Naive B cell (primary cell): Measurements from ENCODE around the gene CHD9. TPM values are rescaled to one million over a fixed set of nuclear protein-coding genes. Genes with fewer than 3 reads are reported as not detected.
"Not testable (repeated sequence)": the region's sequence is repeated elsewhere in the genome, so short reads cannot be mapped to it uniquely, and the experiment has no call there.

ENCODE experiments used
- ATAC-seq, 2 donors: fragments of 150-1000 bp; cut with Tn5 transposase; 2 replicates each; pipeline ENCODE4 v1.10.0; 2021; ENCODE audit warnings: low read depth in 2 of 2, mild to moderate bottlenecking in 2 of 2, moderate library complexity in 2 of 2
- DNase-seq: peaks from one replicate; pipeline ENCODE4 v3.0.0; 2022
- H3K27ac Mint-ChIP-seq, 6 donors: one replicate each; pipeline ENCODE4 v1.8.0; 2020 to 2022; ENCODE audit warnings: mild to moderate bottlenecking in 6 of 6, mixed read lengths in 6 of 6, moderate library complexity in 5 of 6, inconsistent platforms in 2 of 6
- H3K27me3 Mint-ChIP-seq, 3 donors: one replicate each; pipeline ENCODE4 v1.8.0; 2021 to 2022; ENCODE audit warnings: mixed read lengths in 3 of 3, mild to moderate bottlenecking in 1 of 3
- H3K36me3 Mint-ChIP-seq, 2 donors: one replicate each; pipeline ENCODE4 v1.8.0; 2020 to 2022; ENCODE audit warnings: mixed read lengths in 2 of 2, inconsistent platforms in 1 of 2, mild to moderate bottlenecking in 1 of 2
- H3K4me1 Mint-ChIP-seq, 3 donors: one replicate each; pipeline ENCODE4 v1.8.0; 2020 to 2022; ENCODE audit warnings: mixed read lengths in 3 of 3, inconsistent platforms in 1 of 3, mild to moderate bottlenecking in 1 of 3, moderate library complexity in 1 of 3
- H3K4me3 Mint-ChIP-seq, 8 donors: one replicate each; pipeline ENCODE4 v1.8.0; 2020 to 2022; ENCODE audit warnings: mild to moderate bottlenecking in 8 of 8, mixed read lengths in 8 of 8, moderate library complexity in 8 of 8, inconsistent platforms in 2 of 8
- H3K9me3 Mint-ChIP-seq, 7 donors: one replicate each; pipeline ENCODE4 v1.8.0; 2020 to 2022; ENCODE audit warnings: mixed read lengths in 7 of 7, mild to moderate bottlenecking in 5 of 7, inconsistent platforms in 2 of 7, moderate library complexity in 1 of 7
- polyA plus RNA-seq, 6 donors: library from polyadenylated mRNA; unstranded; fragments of 300-500 nt; fragmentation: Illumina TruSeq; gene quantifications; one replicate each; pipeline ENCODE4 v1.2.3, GENCODE V29; 2021; ENCODE audit warnings: low read depth in 6 of 6

CHD9 gene
- polyA plus RNA-seq, 6 donors from 2014 or later, result 102 to 181 (median 115) TPM

GRCh38 chr16:53281859-53282258 is 227.1 kb downstream of the CHD9 start:
- ATAC-seq (no peak), DNase-seq (no peak)
- H3K27ac Mint-ChIP-seq, result no peak overlapping the region
- H3K4me3 Mint-ChIP-seq, result no peak overlapping the region
- peaks cover 0 to 6% (median 0%) of the 10 kb centered on the region in 7 donors for H3K9me3 Mint-ChIP-seq
- H3K36me3 Mint-ChIP-seq, result peaks cover 5 to 7% of the 10 kb centered on the region in 2 donors
- no peaks in the 10 kb centered on the region for H3K4me1 Mint-ChIP-seq
- no peaks in the 10 kb centered on the region for H3K27me3 Mint-ChIP-seq

GRCh38 chr16:53282328-53282727 is 227.5 kb downstream of the CHD9 start:
- no peak overlapping the region for H3K27ac Mint-ChIP-seq
- H3K27me3 Mint-ChIP-seq, result no peaks in the 10 kb centered on the region
- H3K4me3 Mint-ChIP-seq, result no peak overlapping the region

GRCh38 chr16:53282975-53283946 is 228.5 kb downstream of the CHD9 start:
- H3K27me3 Mint-ChIP-seq, result no peaks in the 10 kb centered on the region

More at GRCh38 chr16:53282328-53282727, 227.5 kb downstream of the CHD9 start:
- ATAC-seq (no peak), DNase-seq (no peak)
- peaks cover 5 to 7% of the 10 kb centered on the region in 2 donors for H3K36me3 Mint-ChIP-seq
- H3K9me3 Mint-ChIP-seq, result peaks cover 0 to 6% (median 0%) of the 10 kb centered on the region in 7 donors
- H3K4me1 Mint-ChIP-seq, result no peaks in the 10 kb centered on the region

GRCh38 chr16:53285236-53285635 is 230.4 kb downstream of the CHD9 start:
- Mint-ChIP-seq H3K9me3 (no peaks in the 10 kb centered on the region), H3K4me3 (no peak overlapping the region), H3K36me3 (peaks cover 10 to 14% of the 10 kb centered on the region in 2 donors), H3K27me3 (no peaks in the 10 kb centered on the region), H3K27ac (no peak overlapping the region), H3K4me1 (no peaks in the 10 kb centered on the region)
- DNase-seq (no peak), ATAC-seq (no peak)

More at GRCh38 chr16:53282975-53283946, 228.5 kb downstream of the CHD9 start:
- Mint-ChIP-seq H3K27ac (peak overlapping the region in 1 of 6 donors; percentile 74), H3K36me3 (peaks cover 6 to 7% of the 10 kb centered on the region in 2 donors), H3K9me3 (peaks cover 0 to 3% (median 0%) of the 10 kb centered on the region in 7 donors), H3K4me3 (no peak overlapping the region), H3K4me1 (no peaks in the 10 kb centered on the region)
- ATAC-seq (no peak), DNase-seq (no peak)

- peak overlapping the region in 5 of 6 donors; percentile 29 to 85 (median 67) for H3K27ac Mint-ChIP-seq
- no peak overlapping the region for H3K4me3 Mint-ChIP-seq
These were observed 235.7 kb downstream of the CHD9 start for GRCh38 chr16:53290520-53290919.

GRCh38 chr16:53291757-53292392 is 237.1 kb downstream of the CHD9 start:
- H3K27ac Mint-ChIP-seq, result peak overlapping the region in 1 of 6 donors; percentile 53
- DNase-seq (no peak), ATAC-seq (no peak)
- H3K9me3 Mint-ChIP-seq, result no peaks in the 10 kb centered on the region
- H3K27me3 Mint-ChIP-seq, result no peaks in the 10 kb centered on the region
- peaks cover 18 to 33% of the 10 kb centered on the region in 2 donors for H3K36me3 Mint-ChIP-seq
- H3K4me1 Mint-ChIP-seq, result no peaks in the 10 kb centered on the region
- H3K4me3 Mint-ChIP-seq, result no peak overlapping the region

More at GRCh38 chr16:53290520-53290919, 235.7 kb downstream of the CHD9 start:
- peaks cover 18 to 33% of the 10 kb centered on the region in 2 donors for H3K36me3 Mint-ChIP-seq
- no peaks in the 10 kb centered on the region for H3K9me3 Mint-ChIP-seq
- DNase-seq (no peak), ATAC-seq (no peak)
- no peaks in the 10 kb centered on the region for H3K27me3 Mint-ChIP-seq
- H3K4me1 Mint-ChIP-seq, result no peaks in the 10 kb centered on the region

GRCh38 chr16:53297477-53297876 is 242.7 kb downstream of the CHD9 start:
- Mint-ChIP-seq H3K9me3 (no peaks in the 10 kb centered on the region), H3K27me3 (no peaks in the 10 kb centered on the region), H3K27ac (no peak overlapping the region), H3K4me3 (no peak overlapping the region), H3K36me3 (peaks cover 8 to 23% of the 10 kb centered on the region in 2 donors), H3K4me1 (no peaks in the 10 kb centered on the region)
- DNase-seq (no peak), ATAC-seq (no peak)

GRCh38 chr16:53304334-53304733 is 249.5 kb downstream of the CHD9 start:
- H3K4me1 Mint-ChIP-seq, result no peaks in the 10 kb centered on the region
- ATAC-seq (no peak), DNase-seq (no peak)
- H3K27ac Mint-ChIP-seq, result peak overlapping the region in 4 of 6 donors; percentile 34 to 81 (median 49)
- H3K9me3 Mint-ChIP-seq, result no peaks in the 10 kb centered on the region
- H3K36me3 Mint-ChIP-seq, result peaks cover 15 to 16% of the 10 kb centered on the region in 2 donors
- no peaks in the 10 kb centered on the region for H3K27me3 Mint-ChIP-seq
- H3K4me3 Mint-ChIP-seq, result no peak overlapping the region

GRCh38 chr16:53305743-53306142 is 251.0 kb downstream of the CHD9 start:
- H3K27me3 Mint-ChIP-seq, result no peaks in the 10 kb centered on the region
- no peak for ATAC-seq

GRCh38 chr16:53309457-53309856 is 254.7 kb downstream of the CHD9 start:
- no peaks in the 10 kb centered on the region for H3K4me1 Mint-ChIP-seq
- H3K9me3 Mint-ChIP-seq, result no peaks in the 10 kb centered on the region
- no peak overlapping the region for H3K4me3 Mint-ChIP-seq
- no peaks in the 10 kb centered on the region for H3K27me3 Mint-ChIP-seq
- no peak for DNase-seq
- ATAC-seq, result no peak
- peak overlapping the region in 1 of 6 donors; percentile 11 for H3K27ac Mint-ChIP-seq
- H3K36me3 Mint-ChIP-seq, result peaks cover 9 to 35% of the 10 kb centered on the region in 2 donors

More at GRCh38 chr16:53305743-53306142, 251.0 kb downstream of the CHD9 start:
- no peaks in the 10 kb centered on the region for H3K4me1 Mint-ChIP-seq
- no peaks in the 10 kb centered on the region for H3K9me3 Mint-ChIP-seq
- H3K27ac Mint-ChIP-seq, result peak overlapping the region in 1 of 6 donors; percentile 72
- H3K36me3 Mint-ChIP-seq, result peaks cover 15 to 18% of the 10 kb centered on the region in 2 donors
- no peak for DNase-seq
- no peak overlapping the region for H3K4me3 Mint-ChIP-seq

GRCh38 chr16:53320992-53321391 is 266.2 kb downstream of the CHD9 start:
- peaks cover 22 to 32% of the 10 kb centered on the region in 2 donors for H3K36me3 Mint-ChIP-seq

GRCh38 chr16:53323924-53324323 is 269.1 kb downstream of the CHD9 start:
- Mint-ChIP-seq H3K9me3 (no peaks in the 10 kb centered on the region), H3K27me3 (no peaks in the 10 kb centered on the region), H3K27ac (no peak overlapping the region), H3K4me1 (no peaks in the 10 kb centered on the region), H3K36me3 (peaks cover 10 to 15% of the 10 kb centered on the region in 2 donors), H3K4me3 (no peak overlapping the region)
- no peak for ATAC-seq
- DNase-seq, result no peak

More at GRCh38 chr16:53320992-53321391, 266.2 kb downstream of the CHD9 start:
- Mint-ChIP-seq H3K27me3 (no peaks in the 10 kb centered on the region), H3K4me1 (peaks cover 0 to 3% (median 0%) of the 10 kb centered on the region in 3 donors), H3K4me3 (no peak overlapping the region), H3K27ac (no peak overlapping the region), H3K9me3 (no peaks in the 10 kb centered on the region)
- DNase-seq (no peak), ATAC-seq (no peak)

- H3K9me3 Mint-ChIP-seq, result peaks cover 0 to 11% (median 5%) of the 10 kb centered on the region in 7 donors
- H3K27ac Mint-ChIP-seq, ATAC-seq, DNase-seq, H3K4me1 Mint-ChIP-seq, H3K27me3 Mint-ChIP-seq, H3K4me3 Mint-ChIP-seq, H3K36me3 Mint-ChIP-seq: not testable (repeated sequence)
These were observed 276.2 kb downstream of the CHD9 start for GRCh38 chr16:53330991-53331390.
